Measurements from ENCODE around the gene PLAAT1.

The PLAAT1 gene

GRCh38 chr3:193240850-193241706, at the start of gene PLAAT1:
Gene PLAAT1, plus strand, starts transcription at chr3:193241222. Its CDS starts 14,429 bp downstream, at chr3:193255651.
- DNase-seq: no peak

- DNase-seq: no peak
Measured at GRCh38 chr3:193194371-193194770, 46.7 kb upstream of the PLAAT1 start.

- no peak for DNase-seq
Measured at GRCh38 chr3:193196746-193197145, 44.3 kb upstream of the PLAAT1 start.

- DNase-seq: no peak
Measured at GRCh38 chr3:193207290-193208273, 33.4 kb upstream of the PLAAT1 start.

- DNase-seq: no peak
Measured at GRCh38 chr3:193210618-193211017, 30.4 kb upstream of the PLAAT1 start.

GRCh38 chr3:193211173-193211572, 29.8 kb upstream of the PLAAT1 start:
- no peak for DNase-seq

- no peak for DNase-seq
Measured at GRCh38 chr3:193211984-193212383, 29.0 kb upstream of the PLAAT1 start.

- DNase-seq: no peak
Measured at GRCh38 chr3:193212844-193213243, 28.2 kb upstream of the PLAAT1 start.

- DNase-seq: no peak
Measured at GRCh38 chr3:193214445-193214844, 26.6 kb upstream of the PLAAT1 start.

GRCh38 chr3:193225302-193226125, 15.5 kb upstream of the PLAAT1 start:
- DNase-seq: no peak

GRCh38 chr3:193228206-193228605, 12.8 kb upstream of the PLAAT1 start:
- DNase-seq: no peak

GRCh38 chr3:193229851-193230420, 11.1 kb upstream of the PLAAT1 start:
- DNase-seq: no peak

- no peak for DNase-seq
Measured at GRCh38 chr3:193230610-193231009, 10.4 kb upstream of the PLAAT1 start.

- DNase-seq: no peak
Measured at GRCh38 chr3:193231201-193231600, 9.8 kb upstream of the PLAAT1 start.

GRCh38 chr3:193236599-193236998, 4.4 kb upstream of the PLAAT1 start:
- DNase-seq: no peak

GRCh38 chr3:193237030-193237429, 4.0 kb upstream of the PLAAT1 start:
- DNase-seq: no peak

GRCh38 chr3:193240436-193240849, 579 bp upstream of the PLAAT1 start:
- DNase-seq: no peak

- no peak for DNase-seq
Measured at GRCh38 chr3:193241716-193242115, 694 bp downstream of the PLAAT1 start.

- no peak for DNase-seq
Measured at GRCh38 chr3:193243571-193243970, 2.5 kb downstream of the PLAAT1 start.

- DNase-seq: no peak
Measured at GRCh38 chr3:193248848-193249468, 7.9 kb downstream of the PLAAT1 start.

- no peak for DNase-seq
Measured at GRCh38 chr3:193250492-193250891, 9.5 kb downstream of the PLAAT1 start.

Data from GOT3 (cell line).